Stimulated activated effector memory CD8-positive, alpha-beta T cell treated with anti-CD3 and anti-CD28 coated beads, Interleukin-12 subunit alpha, Interleukin-12 subunit beta, amount 100 ng/mL, for 72 hours (primary cell): ENCODE measurements around the gene MCOLN3.

Source experiments
- ATAC-seq: fragments of 150-1000 bp; cut with Tn5 transposase; 2 replicates; pipeline ENCODE4 v1.10.0; 2021
- DNase-seq, 2 donors: peaks; one replicate each; pipeline ENCODE4 v3.0.0; 2021 to 2022; ENCODE audit warnings: low spot score in 2 of 2
- H3K27ac Mint-ChIP-seq: one replicate; pipeline ENCODE4 v1.8.0; 2022; ENCODE audit warnings: mild to moderate bottlenecking, mixed read lengths
- H3K36me3 Mint-ChIP-seq: one replicate; pipeline ENCODE4 v1.8.0; 2022; ENCODE audit warnings: mild to moderate bottlenecking, mixed read lengths
- H3K4me1 Mint-ChIP-seq: one replicate; pipeline ENCODE4 v1.8.0; 2022; ENCODE audit warnings: mixed read lengths
- H3K4me3 Mint-ChIP-seq: one replicate; pipeline ENCODE4 v1.8.0; 2022; ENCODE audit warnings: mild to moderate bottlenecking, mixed read lengths
- H3K9me3 Mint-ChIP-seq: one replicate; pipeline ENCODE4 v1.8.0; 2022; ENCODE audit warnings: mixed read lengths

MCOLN3 gene

GRCh38 chr1:85061711-85062424, 13.6 kb upstream of the MCOLN3 start:
- H3K27ac Mint-ChIP-seq = peak overlapping the region; percentile 77
- no peaks in the 10 kb centered on the region for H3K36me3 Mint-ChIP-seq
- no peaks in the 10 kb centered on the region for H3K9me3 Mint-ChIP-seq
- ATAC-seq (peak; percentile 100), DNase-seq (peak; percentile 62 to 89)
- peaks cover 14% of the 10 kb centered on the region for H3K4me1 Mint-ChIP-seq
- peak overlapping the region; percentile 71 for H3K4me3 Mint-ChIP-seq

- H3K27ac Mint-ChIP-seq = no peak overlapping the region
- DNase-seq (no peak), ATAC-seq (no peak)
- peaks cover 14% of the 10 kb centered on the region for H3K4me1 Mint-ChIP-seq
- no peaks in the 10 kb centered on the region for H3K9me3 Mint-ChIP-seq
- no peaks in the 10 kb centered on the region for H3K36me3 Mint-ChIP-seq
- H3K4me3 Mint-ChIP-seq = no peak overlapping the region
Measured at GRCh38 chr1:85060038-85060437, 11.7 kb upstream of the MCOLN3 start.

GRCh38 chr1:85059563-85059962, 11.3 kb upstream of the MCOLN3 start:
- no peaks in the 10 kb centered on the region for H3K9me3 Mint-ChIP-seq
- no peak overlapping the region for H3K4me3 Mint-ChIP-seq
- H3K36me3 Mint-ChIP-seq = no peaks in the 10 kb centered on the region
- no peak overlapping the region for H3K27ac Mint-ChIP-seq
- no peak for DNase-seq
- peaks cover 14% of the 10 kb centered on the region for H3K4me1 Mint-ChIP-seq
- no peak for ATAC-seq

- no peak for ATAC-seq
- Mint-ChIP-seq H3K4me1 (peaks cover 14% of the 10 kb centered on the region), H3K36me3 (no peaks in the 10 kb centered on the region), H3K9me3 (no peaks in the 10 kb centered on the region), H3K27ac (no peak overlapping the region), H3K4me3 (no peak overlapping the region)
- DNase-seq = no peak
Measured at GRCh38 chr1:85058786-85059185, 10.5 kb upstream of the MCOLN3 start.

GRCh38 chr1:85058311-85058710, 10.0 kb upstream of the MCOLN3 start:
- Mint-ChIP-seq H3K4me3 (no peak overlapping the region), H3K9me3 (no peaks in the 10 kb centered on the region), H3K36me3 (no peaks in the 10 kb centered on the region), H3K27ac (no peak overlapping the region), H3K4me1 (peaks cover 14% of the 10 kb centered on the region)
- no peak for DNase-seq
- no peak for ATAC-seq

GRCh38 chr1:85054664-85055063, 6.4 kb upstream of the MCOLN3 start:
- ATAC-seq (no peak), DNase-seq (no peak)
- Mint-ChIP-seq H3K4me3 (no peak overlapping the region), H3K27ac (no peak overlapping the region), H3K9me3 (no peaks in the 10 kb centered on the region), H3K4me1 (peaks cover 8% of the 10 kb centered on the region), H3K36me3 (no peaks in the 10 kb centered on the region)

- no peak overlapping the region for H3K4me3 Mint-ChIP-seq
- no peaks in the 10 kb centered on the region for H3K9me3 Mint-ChIP-seq
- ATAC-seq = no peak
- H3K36me3 Mint-ChIP-seq = no peaks in the 10 kb centered on the region
- peaks cover 8% of the 10 kb centered on the region for H3K4me1 Mint-ChIP-seq
- no peak for DNase-seq
- no peak overlapping the region for H3K27ac Mint-ChIP-seq
Measured at GRCh38 chr1:85049735-85050166, 1.5 kb upstream of the MCOLN3 start.

- ATAC-seq (peak; percentile 72), DNase-seq (peak; percentile 9 to 51)
- peaks cover 8% of the 10 kb centered on the region for H3K4me1 Mint-ChIP-seq
- peak overlapping the region; percentile 5 for H3K4me3 Mint-ChIP-seq
- H3K9me3 Mint-ChIP-seq = no peaks in the 10 kb centered on the region
- H3K36me3 Mint-ChIP-seq = no peaks in the 10 kb centered on the region
- no peak overlapping the region for H3K27ac Mint-ChIP-seq
Measured at GRCh38 chr1:85047472-85048295, 616 bp downstream of the MCOLN3 start.

GRCh38 chr1:85047144-85047471, 1.2 kb downstream of the MCOLN3 start:
- ATAC-seq (no peak), DNase-seq (no peak)
- Mint-ChIP-seq H3K4me3 (peak overlapping the region; percentile 5), H3K9me3 (no peaks in the 10 kb centered on the region), H3K4me1 (peaks cover 8% of the 10 kb centered on the region), H3K36me3 (no peaks in the 10 kb centered on the region), H3K27ac (no peak overlapping the region)

- Mint-ChIP-seq H3K36me3 (no peaks in the 10 kb centered on the region), H3K9me3 (no peaks in the 10 kb centered on the region), H3K27ac (no peak overlapping the region), H3K4me3 (no peak overlapping the region), H3K4me1 (no peaks in the 10 kb centered on the region)
- DNase-seq (no peak), ATAC-seq (no peak)
Measured at GRCh38 chr1:85042413-85042812, 5.9 kb downstream of the MCOLN3 start.

- Mint-ChIP-seq H3K36me3 (no peaks in the 10 kb centered on the region), H3K4me1 (no peaks in the 10 kb centered on the region), H3K27ac (no peak overlapping the region), H3K9me3 (no peaks in the 10 kb centered on the region), H3K4me3 (no peak overlapping the region)
- DNase-seq = no peak
- ATAC-seq = no peak
Measured at GRCh38 chr1:85041793-85042192, 6.5 kb downstream of the MCOLN3 start.

- H3K4me1 Mint-ChIP-seq = no peaks in the 10 kb centered on the region
- no peaks in the 10 kb centered on the region for H3K9me3 Mint-ChIP-seq
- DNase-seq (no peak), ATAC-seq (no peak)
- H3K27ac Mint-ChIP-seq = no peak overlapping the region
- no peak overlapping the region for H3K4me3 Mint-ChIP-seq
- no peaks in the 10 kb centered on the region for H3K36me3 Mint-ChIP-seq
Measured at GRCh38 chr1:85033221-85033620, 15.1 kb downstream of the MCOLN3 start.

- Mint-ChIP-seq H3K9me3 (no peaks in the 10 kb centered on the region), H3K4me1 (peaks cover 9% of the 10 kb centered on the region), H3K36me3 (no peaks in the 10 kb centered on the region), H3K4me3 (no peak overlapping the region), H3K27ac (no peak overlapping the region)
- DNase-seq = no peak
- ATAC-seq = no peak
Measured at GRCh38 chr1:85030536-85030935, 17.8 kb downstream of the MCOLN3 start.

GRCh38 chr1:85028151-85028550, 20.1 kb downstream of the MCOLN3 start:
- no peaks in the 10 kb centered on the region for H3K9me3 Mint-ChIP-seq
- ATAC-seq (no peak), DNase-seq (no peak)
- peaks cover 9% of the 10 kb centered on the region for H3K4me1 Mint-ChIP-seq
- no peak overlapping the region for H3K4me3 Mint-ChIP-seq
- H3K27ac Mint-ChIP-seq = peak overlapping the region; percentile 18
- no peaks in the 10 kb centered on the region for H3K36me3 Mint-ChIP-seq

GRCh38 chr1:85027242-85027983, 20.9 kb downstream of the MCOLN3 start:
- peaks cover 9% of the 10 kb centered on the region for H3K4me1 Mint-ChIP-seq
- peak overlapping the region; percentile 16 for H3K4me3 Mint-ChIP-seq
- DNase-seq (peak in 1 of 2 donors; percentile 62), ATAC-seq (peak; percentile 87)
- no peaks in the 10 kb centered on the region for H3K36me3 Mint-ChIP-seq
- H3K27ac Mint-ChIP-seq = peak overlapping the region; percentile 3
- no peaks in the 10 kb centered on the region for H3K9me3 Mint-ChIP-seq
